Stimulated activated CD4-positive, alpha-beta T cell treated with anti-CD3 and anti-CD28 coated beads, Interleukin-1b, Interleukin-23, amount 100 ng/mL, for 24 hours (primary cell): Measurements from ENCODE around the gene TPST1.
"Not testable (repeated sequence)": the region's sequence is repeated elsewhere in the genome, so short reads cannot be mapped to it uniquely, and the experiment has no call there.

Experiments used
- DNase-seq, 4 experiments: peaks; one replicate each; pipeline ENCODE4 v3.0.0-alpha.2; 2020; ENCODE audit warnings: low read depth in 4 of 4, low spot score in 1 of 4

Gene TPST1

GRCh38 chr7:66187905-66188304 is 17.2 kb upstream of the TPST1 start:
- DNase-seq: no peak

- no peak for DNase-seq
Observed at GRCh38 chr7:66188645-66189044, 16.5 kb upstream of the TPST1 start.

- DNase-seq: no peak
Observed at GRCh38 chr7:66189695-66190503, 15.2 kb upstream of the TPST1 start.

- no peak for DNase-seq
Observed at GRCh38 chr7:66190504-66190857, 14.7 kb upstream of the TPST1 start.

GRCh38 chr7:66193146-66193725 is 11.9 kb upstream of the TPST1 start:
- no peak for DNase-seq

GRCh38 chr7:66198469-66198868 is 6.7 kb upstream of the TPST1 start:
- no peak for DNase-seq

- DNase-seq: no peak
Observed at GRCh38 chr7:66198956-66199355, 6.2 kb upstream of the TPST1 start.

- DNase-seq: no peak
Observed at GRCh38 chr7:66202441-66202840, 2.7 kb upstream of the TPST1 start.

- DNase-seq: no peak
Observed at GRCh38 chr7:66205741-66206090, 582 bp downstream of the TPST1 start.

- DNase-seq: no peak
Observed at GRCh38 chr7:66206119-66206933, 1.2 kb downstream of the TPST1 start.

GRCh38 chr7:66206934-66207240 is 1.8 kb downstream of the TPST1 start:
- DNase-seq: no peak

- DNase-seq: no peak
Observed at GRCh38 chr7:66207540-66207939, 2.4 kb downstream of the TPST1 start.

GRCh38 chr7:66211429-66211828 is 6.3 kb downstream of the TPST1 start:
- no peak for DNase-seq

GRCh38 chr7:66213637-66214036 is 8.5 kb downstream of the TPST1 start:
- DNase-seq: no peak

GRCh38 chr7:66216687-66217086 is 11.6 kb downstream of the TPST1 start:
- no peak for DNase-seq

GRCh38 chr7:66219805-66220204 is 14.7 kb downstream of the TPST1 start:
- no peak for DNase-seq

GRCh38 chr7:66221442-66221841 is 16.3 kb downstream of the TPST1 start:
- no peak for DNase-seq

- no peak for DNase-seq
Observed at GRCh38 chr7:66227808-66228207, 22.7 kb downstream of the TPST1 start.

- not testable (repeated sequence) for DNase-seq
Observed at GRCh38 chr7:66231326-66232216, 26.4 kb downstream of the TPST1 start.

GRCh38 chr7:66233638-66234037 is 28.5 kb downstream of the TPST1 start:
- DNase-seq: no peak

- DNase-seq: no peak
Observed at GRCh38 chr7:66236713-66237303, 31.7 kb downstream of the TPST1 start.
